Right cardiac atrium (tissue), 5 donors: ENCODE results near the gene TSHB. TPM values are rescaled to one million over a fixed set of nuclear protein-coding genes. Genes with fewer than 3 reads are reported as not detected.

Source experiments
- ATAC-seq, 2 donors: fragments of 200-7000 bp; cut with Tn5 transposase; one replicate each; pipeline versions ENCODE4 v1.8.0 to v1.9.1; 2020; ENCODE audit warnings: moderate library complexity in 2 of 2, mild to moderate bottlenecking in 1 of 2
- DNase-seq, 3 donors: peaks; one replicate each; pipeline ENCODE4 v3.0.0-alpha.2; 2020
- H3K27ac ChIP-seq: one replicate; pipeline ENCODE4 v1.5.1; 2013; ENCODE audit warnings: mild to moderate bottlenecking, low read length, control low read depth, moderate library complexity
- H3K27me3 ChIP-seq: one replicate; pipeline ENCODE4 v1.6.1; 2013; ENCODE audit not compliant: control insufficient read depth, insufficient read depth
- H3K4me1 ChIP-seq: one replicate; pipeline ENCODE4 v1.6.1; 2013; ENCODE audit warnings: low read length; ENCODE audit not compliant: control insufficient read depth, insufficient read depth
- H3K4me3 ChIP-seq: one replicate; pipeline ENCODE4 v1.5.1; 2013; ENCODE audit warnings: low read length, control low read depth
- H3K9me3 ChIP-seq: one replicate; pipeline ENCODE4 v1.6.1; 2013; ENCODE audit warnings: low read length; ENCODE audit not compliant: control insufficient read depth
- WGBS: extraction: QIAGEN DNeasy Blood & Tissue Kit; methylation state at CpG from one replicate; pipeline ENCODE4 v1.1.7; 2013; 5-methylcytosine and 5-hydroxymethylcytosine counted together
- intact Hi-C, 4 donors: fragments of 100-400 bp; cut with DNase I; formaldehyde crosslinking; loops; one replicate each; pipeline versions ENCODE4 v1.11.0 to v1.14.0; 2022 to 2023
- polyA plus RNA-seq: library from polyadenylated mRNA; stranded (reverse); fragments of 200-250 nt; gene quantifications from one replicate; pipeline ENCODE4 v1.2.3, GENCODE V29; 2013
- total RNA-seq, 4 donors: library from RNA; stranded (reverse); fragmentation: NEBNext Ultra II Directional; extraction: Animal tissue kit (Norgen Biotek cat#: 25700); gene quantifications; one replicate each; pipeline ENCODE4 v1.2.1, GENCODE V29; 2021
- donor health status: healthy with polysubstance abuse.
- donor health status: DM: no; HTN: yes; CAD: no.
- donor health status: DM: no; HTN: no; CAD: no.
- donor health status: DM: no; HTN: yes; CAD: no; lungs with severe emphysema.
- donor health status: DM: yes; HTN: yes; CAD: no.

TSHB gene
- total and polyA plus RNA-seq, 5 donors = not detected

- Histone ChIP-seq H3K27ac (no peak overlapping the region), H3K4me3 (no peak overlapping the region), H3K27me3 (no peaks in the 10 kb centered on the region), H3K4me1 (no peaks in the 10 kb centered on the region), H3K9me3 (no peaks in the 10 kb centered on the region)
- DNase-seq (no peak), ATAC-seq (no peak)
- intact Hi-C loops = no loop called here
- 61% methylated on average over 2 of the region's 2 CpGs for WGBS
Observed at GRCh38 chr1:115031595-115031994, 2.0 kb downstream of the TSHB start.

- intact Hi-C loops = no loop called here
- no peaks in the 10 kb centered on the region for H3K27me3 ChIP-seq
- 72% methylated on average over 1 of the region's 1 CpG for WGBS
- H3K4me1 ChIP-seq = no peaks in the 10 kb centered on the region
- H3K27ac ChIP-seq = no peak overlapping the region
- no peak overlapping the region for H3K4me3 ChIP-seq
- no peak for DNase-seq
- ATAC-seq = no peak
- no peaks in the 10 kb centered on the region for H3K9me3 ChIP-seq
Observed at GRCh38 chr1:115035652-115036051, 6.0 kb downstream of the TSHB start.

- no peak overlapping the region for H3K4me3 ChIP-seq
- ATAC-seq (peak in 1 of 2 donors; percentile 59), DNase-seq (no peak)
- no peaks in the 10 kb centered on the region for H3K27me3 ChIP-seq
- no peaks in the 10 kb centered on the region for H3K4me1 ChIP-seq
- H3K27ac ChIP-seq = no peak overlapping the region
- no peaks in the 10 kb centered on the region for H3K9me3 ChIP-seq
- whole genome bisulfite sequencing = 63% methylated on average over 4 of the region's 4 CpGs
- intact Hi-C loops = no loop called here
Observed at GRCh38 chr1:115036814-115037507, 7.3 kb downstream of the TSHB start.

GRCh38 chr1:115040501-115040900, 10.9 kb downstream of the TSHB start:
- no peaks in the 10 kb centered on the region for H3K4me1 ChIP-seq

GRCh38 chr1:115041654-115042053, 12.0 kb downstream of the TSHB start:
- H3K27me3 ChIP-seq = no peaks in the 10 kb centered on the region
- no peak overlapping the region for H3K4me3 ChIP-seq
- no peak overlapping the region for H3K27ac ChIP-seq
- ATAC-seq (no peak), DNase-seq (no peak)
- H3K9me3 ChIP-seq = no peaks in the 10 kb centered on the region
- H3K4me1 ChIP-seq = no peaks in the 10 kb centered on the region
- intact Hi-C loops = no loop called here

More at GRCh38 chr1:115040501-115040900, 10.9 kb downstream of the TSHB start:
- intact Hi-C loops = no loop called here
- ATAC-seq (no peak), DNase-seq (no peak)
- 79% methylated on average over 2 of the region's 2 CpGs for WGBS
- H3K4me3 ChIP-seq = no peak overlapping the region
- no peaks in the 10 kb centered on the region for H3K9me3 ChIP-seq
- no peak overlapping the region for H3K27ac ChIP-seq
- H3K27me3 ChIP-seq = no peaks in the 10 kb centered on the region

GRCh38 chr1:115046751-115047150, 17.1 kb downstream of the TSHB start:
- Histone ChIP-seq H3K27me3 (no peaks in the 10 kb centered on the region), H3K4me3 (no peak overlapping the region), H3K27ac (no peak overlapping the region), H3K9me3 (no peaks in the 10 kb centered on the region), H3K4me1 (no peaks in the 10 kb centered on the region)
- ATAC-seq (no peak), DNase-seq (no peak)
- intact Hi-C loops = no loop called here

- ATAC-seq = no peak
- WGBS = 84% methylated on average over 5 of the region's 5 CpGs
- Histone ChIP-seq H3K9me3 (no peaks in the 10 kb centered on the region), H3K27me3 (no peaks in the 10 kb centered on the region), H3K4me3 (no peak overlapping the region), H3K27ac (no peak overlapping the region), H3K4me1 (peaks cover 4% of the 10 kb centered on the region)
- DNase-seq = no peak
- intact Hi-C loops = loop anchor here in 1 of 4 donors (5.0 to 10.0 kb wide), 2 partner anchors 53 to 75 kb away; no protein-coding TSS in a partner anchor
Observed at GRCh38 chr1:115051850-115052249, 22.2 kb downstream of the TSHB start.

GRCh38 chr1:115052454-115053083, 22.9 kb downstream of the TSHB start:
- H3K27ac ChIP-seq = no peak overlapping the region

GRCh38 chr1:115056395-115056798, 26.8 kb downstream of the TSHB start:
- 37% methylated on average over 9 of the region's 9 CpGs for WGBS
- intact Hi-C loops = loop anchor here in 1 of 4 donors (10.0 kb wide), 1 partner anchor 48 kb away; no protein-coding TSS in a partner anchor
- Histone ChIP-seq H3K27me3 (no peaks in the 10 kb centered on the region), H3K4me3 (no peak overlapping the region), H3K27ac (no peak overlapping the region), H3K9me3 (no peaks in the 10 kb centered on the region), H3K4me1 (peaks cover 4% of the 10 kb centered on the region)
- ATAC-seq (peak in 1 of 2 donors; percentile 40), DNase-seq (peak in 1 of 3 donors; percentile 66)

More at GRCh38 chr1:115052454-115053083, 22.9 kb downstream of the TSHB start:
- Histone ChIP-seq H3K9me3 (no peaks in the 10 kb centered on the region), H3K4me1 (peaks cover 4% of the 10 kb centered on the region), H3K27me3 (no peaks in the 10 kb centered on the region), H3K4me3 (no peak overlapping the region)
- peak in 2 of 3 donors; percentile 31 to 69 for DNase-seq
- intact Hi-C loops = loop anchor here in 1 of 4 donors (5.0 to 10.0 kb wide), 2 partner anchors 52 to 75 kb away; no protein-coding TSS in a partner anchor
- WGBS = 45% methylated on average over 9 of the region's 9 CpGs
- ATAC-seq = peak; percentile 60 to 61

GRCh38 chr1:115057661-115058254, 28.1 kb downstream of the TSHB start:
- intact Hi-C loops = loop anchor here in 1 of 4 donors (10.0 kb wide), 1 partner anchor 47 kb away; no protein-coding TSS in a partner anchor
- H3K4me3 ChIP-seq = no peak overlapping the region
- DNase-seq (no peak), ATAC-seq (no peak)
- 93% methylated on average over 6 of the region's 6 CpGs for WGBS
- no peak overlapping the region for H3K27ac ChIP-seq
- no peaks in the 10 kb centered on the region for H3K9me3 ChIP-seq
- H3K27me3 ChIP-seq = no peaks in the 10 kb centered on the region
- peaks cover 4% of the 10 kb centered on the region for H3K4me1 ChIP-seq

GRCh38 chr1:115059316-115059715, 29.7 kb downstream of the TSHB start:
- WGBS = 41% methylated on average over 2 of the region's 2 CpGs
- no peaks in the 10 kb centered on the region for H3K9me3 ChIP-seq
- intact Hi-C loops = loop anchor here in 1 of 4 donors (10.0 kb wide), 1 partner anchor 45 kb away; no protein-coding TSS in a partner anchor

More at GRCh38 chr1:115059316-115059715, 29.7 kb downstream of the TSHB start:
- H3K27ac ChIP-seq = no peak overlapping the region
- H3K4me1 ChIP-seq = peaks cover 4% of the 10 kb centered on the region
- no peak for ATAC-seq
- H3K4me3 ChIP-seq = no peak overlapping the region
- H3K27me3 ChIP-seq = no peaks in the 10 kb centered on the region
- no peak for DNase-seq
